Subcutaneous abdominal adipose tissue (tissue), 5 donors: Measurements from ENCODE around the gene RALGAPA2.
A peak's percentile ranks its signal among the peaks of the same experiment; 100 is the strongest.

Source experiments
- H3K27ac ChIP-seq: one replicate; pipeline ENCODE4 v1.7.0; 2013; ENCODE audit warnings: low read depth, mild to moderate bottlenecking, inconsistent platforms, low read length, moderate library complexity
- H3K27me3 ChIP-seq, 5 donors: one replicate each; pipeline ENCODE4 v1.7.0; 2013; ENCODE audit warnings: low read length in 5 of 5, inconsistent platforms in 1 of 5; ENCODE audit not compliant: control insufficient read depth in 5 of 5, insufficient read depth in 4 of 5
- H3K36me3 ChIP-seq, 5 donors: one replicate each; pipeline ENCODE4 v1.7.0; 2013; ENCODE audit warnings: low read length in 5 of 5; ENCODE audit not compliant: control insufficient read depth in 5 of 5, insufficient read depth in 5 of 5
- H3K4me1 ChIP-seq, 5 donors: one replicate each; pipeline ENCODE4 v1.7.0; 2013; ENCODE audit warnings: low read length in 5 of 5, mild to moderate bottlenecking in 3 of 5, moderate library complexity in 1 of 5; ENCODE audit not compliant: control insufficient read depth in 5 of 5, insufficient read depth in 5 of 5
- H3K4me3 ChIP-seq, 5 donors: one replicate each; pipeline ENCODE4 v1.7.0; 2013; ENCODE audit warnings: low read length in 5 of 5, low read depth in 1 of 5
- H3K9ac ChIP-seq, 5 donors: one replicate each; pipeline ENCODE4 v1.7.0; 2013; ENCODE audit warnings: low read length in 5 of 5, mild to moderate bottlenecking in 4 of 5, moderate library complexity in 3 of 5
- H3K9me3 ChIP-seq, 5 donors: one replicate each; pipeline ENCODE4 v1.7.0; 2013; ENCODE audit warnings: low read length in 5 of 5; ENCODE audit not compliant: control insufficient read depth in 5 of 5
- donor health status: healthy.
- donor health status: healthy.
- donor health status: healthy.
- donor health status: healthy.
- donor health status: healthy.

RALGAPA2 gene

DNA sequence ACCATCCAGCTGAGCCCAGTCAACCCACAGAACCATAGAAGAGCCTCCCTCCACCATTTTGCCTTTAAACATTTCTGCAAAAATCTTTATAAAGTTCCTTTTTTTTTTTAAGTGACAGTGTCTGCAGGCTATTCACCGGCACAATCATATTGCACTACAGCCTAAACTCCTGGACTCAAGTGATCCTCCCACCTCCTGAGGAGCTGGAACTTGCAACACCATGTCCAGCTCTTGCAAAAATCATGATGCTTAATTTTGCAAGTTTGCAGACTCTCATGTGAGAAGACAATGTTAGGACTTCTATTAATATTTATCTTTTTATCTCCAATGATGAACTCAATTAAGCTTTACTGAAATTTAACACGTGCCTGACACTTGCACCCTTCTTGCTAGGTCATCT lies 255.7 kb downstream of the RALGAPA2 start:
- Histone ChIP-seq H3K27me3 (no peaks in the 10 kb centered on the region), H3K36me3 (peaks cover 3 to 53% (median 34%) of the 10 kb centered on the region in 5 donors), H3K9ac (no peak overlapping the region), H3K4me3 (no peak overlapping the region), H3K9me3 (no peaks in the 10 kb centered on the region), H3K4me1 (peaks cover 2 to 12% (median 7%) of the 10 kb centered on the region in 5 donors), H3K27ac (no peak overlapping the region)

- Histone ChIP-seq H3K9ac (no peak overlapping the region), H3K27ac (no peak overlapping the region), H3K4me3 (no peak overlapping the region), H3K27me3 (no peaks in the 10 kb centered on the region), H3K36me3 (peaks cover 3 to 49% (median 33%) of the 10 kb centered on the region in 5 donors), H3K4me1 (peaks cover 2 to 12% (median 7%) of the 10 kb centered on the region in 5 donors), H3K9me3 (no peaks in the 10 kb centered on the region)
These were observed 256.5 kb downstream of the RALGAPA2 start for GRCh38 chr20:20455926-20456325.

GRCh38 chr20:20454850-20455627 lies 257.4 kb downstream of the RALGAPA2 start:
- H3K4me1 ChIP-seq, result peaks cover 2 to 12% (median 7%) of the 10 kb centered on the region in 5 donors
- no peaks in the 10 kb centered on the region for H3K9me3 ChIP-seq
- H3K27ac ChIP-seq, result no peak overlapping the region
- no peak overlapping the region for H3K4me3 ChIP-seq
- H3K36me3 ChIP-seq, result peaks cover 3 to 46% (median 30%) of the 10 kb centered on the region in 5 donors
- H3K27me3 ChIP-seq, result no peaks in the 10 kb centered on the region
- no peak overlapping the region for H3K9ac ChIP-seq

DNA sequence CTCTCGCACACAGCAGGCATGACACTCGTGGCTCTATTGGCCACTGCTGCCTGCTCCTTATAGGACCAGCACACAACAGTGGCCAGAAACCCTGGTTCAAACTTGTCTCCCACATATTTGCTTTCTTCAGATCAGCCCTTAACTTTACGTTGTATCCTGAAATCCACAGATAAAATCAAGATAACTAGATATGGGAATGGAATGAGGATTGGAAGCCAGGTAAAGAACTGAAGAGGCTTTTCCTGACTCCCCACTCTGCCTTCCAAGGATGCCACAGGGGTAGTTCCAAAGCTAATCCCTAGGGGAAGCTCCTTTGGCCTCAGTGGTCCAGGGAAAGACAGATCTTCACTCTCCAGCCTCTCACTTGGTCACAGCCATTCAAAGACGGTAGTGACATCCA lies 258.1 kb downstream of the RALGAPA2 start:
- Histone ChIP-seq H3K27ac (no peak overlapping the region), H3K36me3 (peaks cover 3 to 39% (median 24%) of the 10 kb centered on the region in 5 donors), H3K9me3 (no peaks in the 10 kb centered on the region), H3K4me3 (no peak overlapping the region), H3K9ac (no peak overlapping the region), H3K27me3 (no peaks in the 10 kb centered on the region), H3K4me1 (peaks cover 2 to 12% (median 7%) of the 10 kb centered on the region in 5 donors)

GRCh38 chr20:20452254-20452676 lies 260.2 kb downstream of the RALGAPA2 start:
- Histone ChIP-seq H3K27me3 (no peaks in the 10 kb centered on the region), H3K4me1 (peaks cover 2 to 12% (median 7%) of the 10 kb centered on the region in 5 donors), H3K27ac (no peak overlapping the region), H3K9me3 (no peaks in the 10 kb centered on the region), H3K9ac (no peak overlapping the region), H3K4me3 (peak overlapping the region in 4 of 5 donors; percentile 13 to 41 (median 34)), H3K36me3 (peaks cover 3 to 30% (median 18%) of the 10 kb centered on the region in 5 donors)

DNA sequence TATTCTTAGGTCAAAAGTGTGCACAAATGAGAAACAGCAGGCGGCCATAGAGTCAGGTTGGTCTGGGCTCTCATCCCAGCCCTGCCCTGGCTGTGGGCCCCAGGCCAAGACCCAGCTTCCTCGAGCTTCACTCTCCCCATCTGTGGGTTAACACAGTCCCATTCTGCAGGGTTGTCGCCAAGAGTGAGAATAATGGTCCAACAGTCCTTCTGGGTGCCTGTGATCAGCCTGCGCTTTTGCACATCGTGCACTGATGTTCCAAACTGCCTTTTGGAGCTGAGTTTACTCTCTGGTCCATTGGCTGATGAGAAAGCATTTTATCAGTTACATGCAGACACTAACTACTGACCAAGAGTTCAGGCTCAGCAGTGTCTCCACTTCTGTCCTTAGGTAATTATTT lies 261.9 kb downstream of the RALGAPA2 start:
- Histone ChIP-seq H3K9me3 (no peaks in the 10 kb centered on the region), H3K9ac (no peak overlapping the region), H3K4me3 (no peak overlapping the region), H3K36me3 (peaks cover 0 to 20% (median 13%) of the 10 kb centered on the region in 5 donors), H3K27ac (no peak overlapping the region), H3K27me3 (no peaks in the 10 kb centered on the region), H3K4me1 (peaks cover 2 to 12% (median 7%) of the 10 kb centered on the region in 5 donors)

DNA sequence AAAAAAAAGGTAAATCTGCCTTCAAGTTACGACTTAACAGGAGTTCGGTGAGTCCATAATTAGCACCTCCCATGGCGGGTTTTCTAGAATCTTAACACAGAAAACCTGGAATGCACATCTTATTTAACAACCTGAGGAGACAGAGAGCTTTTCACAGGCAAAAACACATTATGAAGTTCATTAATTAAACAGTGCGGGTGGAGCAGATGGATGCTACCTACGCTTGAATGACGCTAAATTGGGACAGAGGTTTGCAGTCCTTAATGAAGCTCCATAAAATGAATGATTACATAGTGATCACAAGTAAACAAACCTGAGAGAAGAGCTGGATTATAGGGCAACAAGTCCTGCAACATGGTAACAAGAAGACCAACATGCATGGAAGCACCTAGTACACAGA lies 263.6 kb downstream of the RALGAPA2 start:
- Histone ChIP-seq H3K9me3 (no peaks in the 10 kb centered on the region), H3K27ac (no peak overlapping the region), H3K4me1 (peaks cover 2 to 12% (median 7%) of the 10 kb centered on the region in 5 donors), H3K36me3 (peaks cover 0 to 7% (median 5%) of the 10 kb centered on the region in 5 donors), H3K27me3 (no peaks in the 10 kb centered on the region), H3K9ac (no peak overlapping the region), H3K4me3 (no peak overlapping the region)

GRCh38 chr20:20447196-20447595 lies 265.2 kb downstream of the RALGAPA2 start:
- H3K4me3 ChIP-seq, result no peak overlapping the region
- no peaks in the 10 kb centered on the region for H3K9me3 ChIP-seq
- no peaks in the 10 kb centered on the region for H3K27me3 ChIP-seq
- H3K9ac ChIP-seq, result no peak overlapping the region
- H3K36me3 ChIP-seq, result peaks cover 0 to 10% (median 7%) of the 10 kb centered on the region in 5 donors
- peaks cover 0 to 5% (median under 1%) of the 10 kb centered on the region in 5 donors for H3K4me1 ChIP-seq
- no peak overlapping the region for H3K27ac ChIP-seq

GRCh38 chr20:20446425-20447015 lies 265.9 kb downstream of the RALGAPA2 start:
- no peak overlapping the region for H3K27ac ChIP-seq

DNA sequence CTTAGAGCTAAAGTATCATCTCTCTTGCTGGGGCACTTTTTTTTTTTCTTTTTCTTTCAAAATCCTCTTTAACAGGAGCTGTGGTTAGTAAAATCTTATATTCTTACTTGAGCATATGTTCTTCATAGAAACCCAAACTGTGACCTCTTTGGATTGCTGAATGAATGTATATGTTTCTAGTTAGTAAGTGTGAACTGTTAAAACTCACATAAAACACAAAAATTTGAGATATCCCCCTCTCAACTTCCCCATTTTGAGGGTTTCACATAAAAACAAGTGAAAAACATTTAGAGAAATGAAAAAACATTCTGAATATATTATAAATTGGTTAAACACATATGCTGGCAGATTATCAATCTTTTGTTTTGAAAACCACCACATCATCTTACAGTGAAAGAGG lies 266.4 kb downstream of the RALGAPA2 start:
- no peak overlapping the region for H3K4me3 ChIP-seq
- peaks cover 0 to 7% (median 0%) of the 10 kb centered on the region in 5 donors for H3K4me1 ChIP-seq
- H3K36me3 ChIP-seq, result peaks cover 0 to 13% (median 12%) of the 10 kb centered on the region in 5 donors
- no peaks in the 10 kb centered on the region for H3K9me3 ChIP-seq
- no peak overlapping the region for H3K27ac ChIP-seq
- no peak overlapping the region for H3K9ac ChIP-seq
- H3K27me3 ChIP-seq, result no peaks in the 10 kb centered on the region

More at GRCh38 chr20:20446425-20447015, 265.9 kb downstream of the RALGAPA2 start:
- no peaks in the 10 kb centered on the region for H3K27me3 ChIP-seq
- no peak overlapping the region for H3K9ac ChIP-seq
- H3K4me1 ChIP-seq, result peaks cover 0 to 3% (median 0%) of the 10 kb centered on the region in 5 donors
- H3K9me3 ChIP-seq, result no peaks in the 10 kb centered on the region
- no peak overlapping the region for H3K4me3 ChIP-seq
- peaks cover 0 to 10% (median 7%) of the 10 kb centered on the region in 5 donors for H3K36me3 ChIP-seq
